Liver (tissue), 9 donors: Measurements from ENCODE around the gene LRAT. TPM values are rescaled to one million over a fixed set of nuclear protein-coding genes. Genes with fewer than 3 reads are reported as not detected.
"Not testable (repeated sequence)": the region's sequence is repeated elsewhere in the genome, so short reads cannot be mapped to it uniquely, and the experiment has no call there.

Experiments
- DNase-seq: peaks from one replicate; pipeline ENCODE4 v3.0.0-alpha.2; 2017; ENCODE audit warnings: low spot score
- H3K27ac ChIP-seq, 2 donors: one replicate each; pipeline ENCODE4 v1.7.0; 2013; ENCODE audit warnings: inconsistent platforms in 2 of 2, low read length in 2 of 2, control low read depth in 1 of 2, low read depth in 1 of 2, mild to moderate bottlenecking in 1 of 2
- H3K27me3 ChIP-seq, 4 donors: one replicate each; pipeline versions ENCODE4 v1.6.1 to v1.7.0; 2013; ENCODE audit warnings: low read length in 3 of 4, inconsistent platforms in 1 of 4, mild to moderate bottlenecking in 1 of 4, moderate library complexity in 1 of 4; ENCODE audit not compliant: control insufficient read depth in 4 of 4, insufficient read depth in 4 of 4
- H3K36me3 ChIP-seq, 4 donors: one replicate each; pipeline versions ENCODE4 v1.6.1 to v1.7.0; 2013; ENCODE audit warnings: low read length in 3 of 4, mild to moderate bottlenecking in 3 of 4, low read depth in 1 of 4, moderate library complexity in 1 of 4; ENCODE audit not compliant: control insufficient read depth in 4 of 4, insufficient read depth in 3 of 4
- H3K4me1 ChIP-seq, 4 donors: one replicate each; pipeline versions ENCODE4 v1.6.1 to v1.7.0; 2013; ENCODE audit warnings: low read length in 3 of 4, mild to moderate bottlenecking in 3 of 4, moderate library complexity in 1 of 4; ENCODE audit not compliant: control insufficient read depth in 4 of 4, insufficient read depth in 4 of 4
- H3K4me3 ChIP-seq, 3 donors: one replicate each; pipeline versions ENCODE4 v1.6.1 to v1.7.0; 2013; ENCODE audit warnings: low read length in 3 of 3, control low read depth in 1 of 3, low read depth in 1 of 3, mild to moderate bottlenecking in 1 of 3
- H3K9ac ChIP-seq, 2 donors: one replicate each; pipeline ENCODE4 v1.7.0; 2013; ENCODE audit warnings: low read length in 2 of 2, mild to moderate bottlenecking in 2 of 2, moderate library complexity in 2 of 2, control low read depth in 1 of 2, low read depth in 1 of 2
- H3K9me3 ChIP-seq, 4 donors: one replicate each; pipeline versions ENCODE4 v1.6.1 to v1.7.0; 2013; ENCODE audit warnings: low read length in 3 of 4; ENCODE audit not compliant: control insufficient read depth in 4 of 4
- EGR1 ChIP-seq, 2 donors: IDR thresholded peaks; 2 replicates each; pipeline ENCODE4 v1.6.1; 2016 to 2018; ENCODE audit warnings: antibody characterized with exemption in 2 of 2, low read depth in 2 of 2
- FOXA1 ChIP-seq: IDR thresholded peaks from 2 replicates; pipeline ENCODE4 v1.6.1; 2016; ENCODE audit warnings: antibody characterized with exemption
- FOXA2 ChIP-seq: IDR thresholded peaks from 2 replicates; pipeline ENCODE4 v1.6.1; 2016; ENCODE audit warnings: antibody characterized with exemption
- HNF4A ChIP-seq, 2 donors: conservative IDR thresholded peaks; 2 replicates each; pipeline ENCODE4 v1.6.1; 2016; ENCODE audit warnings: antibody characterized with exemption in 2 of 2, mild to moderate bottlenecking in 2 of 2
- JUND ChIP-seq, 2 donors: IDR thresholded peaks; 2 replicates each; pipeline ENCODE4 v1.6.1; 2016; ENCODE audit warnings: antibody characterized with exemption in 2 of 2
- NR2F2 ChIP-seq: IDR thresholded peaks from 2 replicates; pipeline ENCODE4 v1.6.1; 2016; ENCODE audit warnings: antibody characterized with exemption
- RAD21 ChIP-seq, 2 donors: IDR thresholded peaks; 2 replicates each; pipeline ENCODE4 v1.6.1; 2016; ENCODE audit warnings: antibody characterized with exemption in 2 of 2, mild to moderate bottlenecking in 2 of 2
- SP1 ChIP-seq: IDR thresholded peaks from 2 replicates; pipeline ENCODE4 v1.6.1; 2018; ENCODE audit warnings: antibody characterized with exemption, mild to moderate bottlenecking
- TAF1 ChIP-seq: conservative IDR thresholded peaks from 2 replicates; pipeline ENCODE4 v1.6.1; 2016; ENCODE audit warnings: antibody characterized with exemption, mild to moderate bottlenecking
- YY1 ChIP-seq: IDR thresholded peaks from 2 replicates; pipeline ENCODE4 v1.6.1; 2016; ENCODE audit warnings: antibody characterized with exemption, mild to moderate bottlenecking
- WGBS: extraction: QIAGEN DNeasy Blood & Tissue Kit; methylation state at CpG from one replicate; pipeline ENCODE4 v1.1.7; 2013; 5-methylcytosine and 5-hydroxymethylcytosine counted together
- polyA plus RNA-seq, 2 donors: library from polyadenylated mRNA; stranded (reverse) in 1 of 2; unstranded in 1 of 2; fragments of 200-250 nt in 1 of 2; fragments of >200 nt in 1 of 2; fragmentation: Nextera tagmentation in 1 of 2; extraction: Ambion mirVana in 1 of 2; gene quantifications; one replicate each; pipeline versions ENCODE4 v1.2.1 to v1.2.3, GENCODE V29; 2013 to 2015
- total RNA-seq, 2 donors: library from RNA; depleted of rRNA; stranded (reverse); fragments of >200 nt; gene quantifications; one replicate each; pipeline ENCODE4 v1.2.3, GENCODE V29; 2014
- TF ChIP-seq, protein P1 (sequence below): IDR thresholded peaks from 2 replicates; pipeline ENCODE4 v1.6.1; 2016; ENCODE audit warnings: antibody characterized with exemption
- TF ChIP-seq, protein P2 (sequence below): IDR thresholded peaks from 2 replicates; pipeline ENCODE4 v1.6.1; 2016; ENCODE audit warnings: antibody characterized with exemption, mild to moderate bottlenecking
- TF ChIP-seq, protein P3 (sequence below): IDR thresholded peaks from 2 replicates; pipeline ENCODE4 v1.6.1; 2016; ENCODE audit warnings: antibody characterized with exemption
- donor health status: healthy.
- donor health status: healthy.
- donor health status: healthy.
- donor health status: healthy.
- donor health status: healthy.

Gene LRAT
- total and polyA plus RNA-seq, 4 donors, result 1.0 to 6.3 (median 3.5) TPM

DNA sequence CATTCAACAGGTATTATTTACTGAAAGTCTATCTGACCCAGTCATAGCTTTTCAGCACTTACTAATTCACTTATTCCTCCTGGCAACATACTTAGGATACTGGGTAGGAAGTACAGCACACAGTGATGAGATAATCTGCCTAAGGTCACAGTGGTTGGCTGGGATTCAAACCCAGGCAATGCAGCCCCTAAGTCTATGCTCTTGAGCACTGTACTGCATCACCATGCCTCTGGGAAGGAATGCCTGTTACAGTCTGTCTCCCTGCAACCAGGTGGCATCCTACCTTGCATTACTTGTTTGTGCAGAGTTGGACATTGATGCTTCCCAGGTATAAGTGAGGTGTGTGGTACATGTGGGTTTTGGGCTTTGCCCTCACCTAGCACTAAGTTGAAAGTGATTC is 21.5 kb upstream of the LRAT start:
- DNase-seq, result no peak
- Histone ChIP-seq H3K27me3 (no peaks in the 10 kb centered on the region), H3K9me3 (no peaks in the 10 kb centered on the region), H3K36me3 (no peaks in the 10 kb centered on the region), H3K4me3 (no peak overlapping the region), H3K9ac (no peak overlapping the region), H3K27ac (no peak overlapping the region), H3K4me1 (no peaks in the 10 kb centered on the region)
- TF ChIP-seq RAD21 (IDR thresholded peaks at IDR 0.05) (no peak), HNF4A (conservative IDR thresholded peaks at IDR 0.05) (no peak), FOXA2 (no peak), EGR1 (IDR thresholded peaks at IDR 0.05; ENCODE audit: low read depth in 2 of 2) (no peak), NR2F2 (no peak), TAF1 (no peak), YY1 (no peak)
- TF ChIP-seq, protein P1, sequence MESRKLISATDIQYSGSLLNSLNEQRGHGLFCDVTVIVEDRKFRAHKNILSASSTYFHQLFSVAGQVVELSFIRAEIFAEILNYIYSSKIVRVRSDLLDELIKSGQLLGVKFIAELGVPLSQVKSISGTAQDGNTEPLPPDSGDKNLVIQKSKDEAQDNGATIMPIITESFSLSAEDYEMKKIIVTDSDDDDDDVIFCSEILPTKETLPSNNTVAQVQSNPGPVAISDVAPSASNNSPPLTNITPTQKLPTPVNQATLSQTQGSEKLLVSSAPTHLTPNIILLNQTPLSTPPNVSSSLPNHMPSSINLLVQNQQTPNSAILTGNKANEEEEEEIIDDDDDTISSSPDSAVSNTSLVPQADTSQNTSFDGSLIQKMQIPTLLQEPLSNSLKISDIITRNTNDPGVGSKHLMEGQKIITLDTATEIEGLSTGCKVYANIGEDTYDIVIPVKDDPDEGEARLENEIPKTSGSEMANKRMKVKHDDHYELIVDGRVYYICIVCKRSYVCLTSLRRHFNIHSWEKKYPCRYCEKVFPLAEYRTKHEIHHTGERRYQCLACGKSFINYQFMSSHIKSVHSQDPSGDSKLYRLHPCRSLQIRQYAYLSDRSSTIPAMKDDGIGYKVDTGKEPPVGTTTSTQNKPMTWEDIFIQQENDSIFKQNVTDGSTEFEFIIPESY, result no peak
- TF ChIP-seq, protein P2, sequence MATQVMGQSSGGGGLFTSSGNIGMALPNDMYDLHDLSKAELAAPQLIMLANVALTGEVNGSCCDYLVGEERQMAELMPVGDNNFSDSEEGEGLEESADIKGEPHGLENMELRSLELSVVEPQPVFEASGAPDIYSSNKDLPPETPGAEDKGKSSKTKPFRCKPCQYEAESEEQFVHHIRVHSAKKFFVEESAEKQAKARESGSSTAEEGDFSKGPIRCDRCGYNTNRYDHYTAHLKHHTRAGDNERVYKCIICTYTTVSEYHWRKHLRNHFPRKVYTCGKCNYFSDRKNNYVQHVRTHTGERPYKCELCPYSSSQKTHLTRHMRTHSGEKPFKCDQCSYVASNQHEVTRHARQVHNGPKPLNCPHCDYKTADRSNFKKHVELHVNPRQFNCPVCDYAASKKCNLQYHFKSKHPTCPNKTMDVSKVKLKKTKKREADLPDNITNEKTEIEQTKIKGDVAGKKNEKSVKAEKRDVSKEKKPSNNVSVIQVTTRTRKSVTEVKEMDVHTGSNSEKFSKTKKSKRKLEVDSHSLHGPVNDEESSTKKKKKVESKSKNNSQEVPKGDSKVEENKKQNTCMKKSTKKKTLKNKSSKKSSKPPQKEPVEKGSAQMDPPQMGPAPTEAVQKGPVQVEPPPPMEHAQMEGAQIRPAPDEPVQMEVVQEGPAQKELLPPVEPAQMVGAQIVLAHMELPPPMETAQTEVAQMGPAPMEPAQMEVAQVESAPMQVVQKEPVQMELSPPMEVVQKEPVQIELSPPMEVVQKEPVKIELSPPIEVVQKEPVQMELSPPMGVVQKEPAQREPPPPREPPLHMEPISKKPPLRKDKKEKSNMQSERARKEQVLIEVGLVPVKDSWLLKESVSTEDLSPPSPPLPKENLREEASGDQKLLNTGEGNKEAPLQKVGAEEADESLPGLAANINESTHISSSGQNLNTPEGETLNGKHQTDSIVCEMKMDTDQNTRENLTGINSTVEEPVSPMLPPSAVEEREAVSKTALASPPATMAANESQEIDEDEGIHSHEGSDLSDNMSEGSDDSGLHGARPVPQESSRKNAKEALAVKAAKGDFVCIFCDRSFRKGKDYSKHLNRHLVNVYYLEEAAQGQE, result no peak
- TF ChIP-seq, protein P3, sequence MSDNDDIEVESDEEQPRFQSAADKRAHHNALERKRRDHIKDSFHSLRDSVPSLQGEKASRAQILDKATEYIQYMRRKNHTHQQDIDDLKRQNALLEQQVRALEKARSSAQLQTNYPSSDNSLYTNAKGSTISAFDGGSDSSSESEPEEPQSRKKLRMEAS, result no peak

DNA sequence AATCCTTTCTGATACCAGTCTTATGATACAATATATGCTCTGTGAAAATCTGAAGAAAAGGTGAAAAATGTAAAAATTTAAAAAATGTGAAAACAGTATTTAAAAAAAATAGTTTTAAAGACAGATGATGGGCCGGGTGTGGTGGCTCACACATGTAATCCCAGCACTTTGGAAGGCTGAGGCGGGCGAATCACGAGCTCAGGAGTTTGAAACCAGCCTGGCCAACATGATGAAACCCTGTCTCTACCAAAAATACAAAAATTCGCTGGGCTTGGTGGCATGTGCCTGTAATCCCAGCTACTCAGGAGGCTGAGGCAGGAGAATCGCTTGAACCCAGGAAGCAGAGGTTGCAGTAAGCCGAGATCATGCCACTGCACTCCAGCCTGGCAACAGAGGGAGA is 20.2 kb upstream of the LRAT start:
- not testable (repeated sequence) for DNase-seq, H3K4me3 ChIP-seq, H3K27me3 ChIP-seq, H3K9ac ChIP-seq, H3K9me3 ChIP-seq, H3K27ac ChIP-seq, H3K4me1 ChIP-seq, H3K36me3 ChIP-seq
- 87% methylated on average over 7 of the region's 7 CpGs for WGBS

DNA sequence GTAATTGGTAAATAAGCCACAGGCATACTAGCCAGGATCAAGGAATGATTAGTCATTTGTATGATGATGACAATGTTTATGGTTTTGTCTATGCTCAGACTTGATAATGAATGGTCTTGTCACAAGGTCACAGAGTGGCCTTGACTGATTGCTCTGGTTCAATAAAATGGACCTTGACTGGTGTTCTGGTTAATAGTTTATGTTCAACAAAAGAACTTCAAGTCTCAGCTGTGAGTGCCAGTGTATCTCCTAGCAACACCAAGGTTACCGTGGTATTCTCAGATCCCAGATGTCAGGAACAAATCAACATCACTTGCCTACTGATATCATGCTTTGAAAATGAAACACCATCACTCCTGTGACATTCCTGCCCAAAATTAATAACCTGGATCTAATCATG is 16.3 kb upstream of the LRAT start:
- Histone ChIP-seq H3K27ac (no peak overlapping the region), H3K4me3 (no peak overlapping the region), H3K4me1 (no peaks in the 10 kb centered on the region), H3K36me3 (no peaks in the 10 kb centered on the region), H3K9ac (no peak overlapping the region), H3K9me3 (no peaks in the 10 kb centered on the region), H3K27me3 (no peaks in the 10 kb centered on the region)
- TF ChIP-seq JUND (IDR thresholded peaks at IDR 0.05), result no peak
- TF ChIP-seq, protein P1, result no peak
- TF ChIP-seq FOXA1, result no peak
- no peak for TF ChIP-seq HNF4A (conservative IDR thresholded peaks at IDR 0.05)
- TF ChIP-seq FOXA2, result no peak
- TF ChIP-seq SP1, result no peak
- DNase-seq, result no peak
- WGBS, result 43% methylated on average over 1 of the region's 1 CpG
